ENCODE data around the gene KRT77. TPM values are rescaled to one million over a fixed set of nuclear protein-coding genes. Genes with fewer than 3 reads are reported as not detected.
"Not testable (repeated sequence)": the region's sequence is repeated elsewhere in the genome, so short reads cannot be mapped to it uniquely, and the experiment has no call there.

KRT77 gene
- total and polyA plus RNA-seq, 4 donors, result 0.06 to 2.2 (median 0.19) TPM

- no peak for DNase-seq (ENCODE audit: low read depth in 4 of 6, low spot score in 6 of 6)
- no peaks in the 10 kb centered on the region for H3K4me1 ChIP-seq (ENCODE audit: control insufficient read depth, insufficient read depth, low read length)
- WGBS (ENCODE audit: insufficient coverage), result 79% methylated on average over 3 of the region's 3 CpGs
Measured at GRCh38 chr12:52673713-52674432, 29.5 kb downstream of the KRT77 start.

GRCh38 chr12:52673217-52673616 is 30.1 kb downstream of the KRT77 start:
- peak in 1 of 6 donors; percentile 55 for DNase-seq (ENCODE audit: low read depth in 4 of 6, low spot score in 6 of 6)
- H3K27ac ChIP-seq (ENCODE audit: low read depth, low read length), result no peak overlapping the region
- WGBS (ENCODE audit: insufficient coverage), result 19% methylated on average over 4 of the region's 5 CpGs

More at GRCh38 chr12:52673713-52674432, 29.5 kb downstream of the KRT77 start:
- Histone ChIP-seq H3K27ac (ENCODE audit: low read depth, low read length) (no peak overlapping the region), H3K9me3 (ENCODE audit: control insufficient read depth, insufficient read depth, low read length) (no peaks in the 10 kb centered on the region), H3K27me3 (ENCODE audit: control insufficient read depth, insufficient read depth, low read length) (no peaks in the 10 kb centered on the region), H3K36me3 (ENCODE audit: control insufficient read depth, insufficient read depth, low read length) (no peaks in the 10 kb centered on the region), H3K4me3 (ENCODE audit: low read depth, low read length) (no peak overlapping the region)

GRCh38 chr12:52672321-52672933 is 30.9 kb downstream of the KRT77 start:
- Histone ChIP-seq H3K4me1 (ENCODE audit: control insufficient read depth, insufficient read depth, low read length) (no peaks in the 10 kb centered on the region), H3K36me3 (ENCODE audit: control insufficient read depth, insufficient read depth, low read length) (no peaks in the 10 kb centered on the region), H3K27ac (ENCODE audit: low read depth, low read length) (no peak overlapping the region), H3K9me3 (ENCODE audit: control insufficient read depth, insufficient read depth, low read length) (no peaks in the 10 kb centered on the region), H3K27me3 (ENCODE audit: control insufficient read depth, insufficient read depth, low read length) (no peaks in the 10 kb centered on the region), H3K4me3 (ENCODE audit: low read depth, low read length) (no peak overlapping the region)
- DNase-seq (ENCODE audit: low read depth in 4 of 6, low spot score in 6 of 6), result no peak
- 86% methylated on average over 1 of the region's 2 CpGs for WGBS (ENCODE audit: insufficient coverage)

More at GRCh38 chr12:52673217-52673616, 30.1 kb downstream of the KRT77 start:
- Histone ChIP-seq H3K4me3 (ENCODE audit: low read depth, low read length) (no peak overlapping the region), H3K4me1 (ENCODE audit: control insufficient read depth, insufficient read depth, low read length) (no peaks in the 10 kb centered on the region), H3K27me3 (ENCODE audit: control insufficient read depth, insufficient read depth, low read length) (no peaks in the 10 kb centered on the region), H3K36me3 (ENCODE audit: control insufficient read depth, insufficient read depth, low read length) (no peaks in the 10 kb centered on the region), H3K9me3 (ENCODE audit: control insufficient read depth, insufficient read depth, low read length) (no peaks in the 10 kb centered on the region)

GRCh38 chr12:52670961-52671360 is 32.4 kb downstream of the KRT77 start:
- H3K9me3 ChIP-seq (ENCODE audit: control insufficient read depth, insufficient read depth, low read length), result no peaks in the 10 kb centered on the region
- 93% methylated on average over 3 of the region's 3 CpGs for WGBS (ENCODE audit: insufficient coverage)
- H3K27ac ChIP-seq (ENCODE audit: low read depth, low read length), result no peak overlapping the region
- no peak for DNase-seq (ENCODE audit: low read depth in 4 of 6, low spot score in 6 of 6)
- no peaks in the 10 kb centered on the region for H3K27me3 ChIP-seq (ENCODE audit: control insufficient read depth, insufficient read depth, low read length)
- H3K4me1 ChIP-seq (ENCODE audit: control insufficient read depth, insufficient read depth, low read length), result no peaks in the 10 kb centered on the region
- H3K4me3 ChIP-seq (ENCODE audit: low read depth, low read length), result no peak overlapping the region
- no peaks in the 10 kb centered on the region for H3K36me3 ChIP-seq (ENCODE audit: control insufficient read depth, insufficient read depth, low read length)

- H3K4me3 ChIP-seq (ENCODE audit: low read depth, low read length), result no peak overlapping the region
Measured at GRCh38 chr12:52670506-52670905, 32.8 kb downstream of the KRT77 start.

GRCh38 chr12:52669941-52670340 is 33.4 kb downstream of the KRT77 start:
- H3K9me3 ChIP-seq (ENCODE audit: control insufficient read depth, insufficient read depth, low read length); H3K36me3 ChIP-seq (ENCODE audit: control insufficient read depth, insufficient read depth, low read length); DNase-seq (ENCODE audit: low read depth in 4 of 6, low spot score in 6 of 6); H3K27ac ChIP-seq (ENCODE audit: low read depth, low read length); H3K4me1 ChIP-seq (ENCODE audit: control insufficient read depth, insufficient read depth, low read length); H3K27me3 ChIP-seq (ENCODE audit: control insufficient read depth, insufficient read depth, low read length); H3K4me3 ChIP-seq (ENCODE audit: low read depth, low read length): not testable (repeated sequence)
- 93% methylated on average over 2 of the region's 3 CpGs for WGBS (ENCODE audit: insufficient coverage)

More at GRCh38 chr12:52670506-52670905, 32.8 kb downstream of the KRT77 start:
- H3K36me3 ChIP-seq (ENCODE audit: control insufficient read depth, insufficient read depth, low read length), result no peaks in the 10 kb centered on the region
- H3K9me3 ChIP-seq (ENCODE audit: control insufficient read depth, insufficient read depth, low read length), result no peaks in the 10 kb centered on the region
- H3K27me3 ChIP-seq (ENCODE audit: control insufficient read depth, insufficient read depth, low read length), result no peaks in the 10 kb centered on the region
- no peak for DNase-seq (ENCODE audit: low read depth in 4 of 6, low spot score in 6 of 6)
- 83% methylated on average over 2 of the region's 4 CpGs for WGBS (ENCODE audit: insufficient coverage)
- no peak overlapping the region for H3K27ac ChIP-seq (ENCODE audit: low read depth, low read length)
- H3K4me1 ChIP-seq (ENCODE audit: control insufficient read depth, insufficient read depth, low read length), result no peaks in the 10 kb centered on the region

GRCh38 chr12:52669426-52669825 is 33.9 kb downstream of the KRT77 start:
- H3K27ac ChIP-seq (ENCODE audit: low read depth, low read length), result no peak overlapping the region
- no peak for DNase-seq (ENCODE audit: low read depth in 4 of 6, low spot score in 6 of 6)
- no peak overlapping the region for H3K4me3 ChIP-seq (ENCODE audit: low read depth, low read length)
- H3K36me3 ChIP-seq (ENCODE audit: control insufficient read depth, insufficient read depth, low read length), result no peaks in the 10 kb centered on the region
- no peaks in the 10 kb centered on the region for H3K4me1 ChIP-seq (ENCODE audit: control insufficient read depth, insufficient read depth, low read length)
- H3K27me3 ChIP-seq (ENCODE audit: control insufficient read depth, insufficient read depth, low read length), result no peaks in the 10 kb centered on the region
- H3K9me3 ChIP-seq (ENCODE audit: control insufficient read depth, insufficient read depth, low read length), result no peaks in the 10 kb centered on the region

- H3K4me3 ChIP-seq (ENCODE audit: low read depth, low read length), result no peak overlapping the region
- WGBS (ENCODE audit: insufficient coverage), result 86% methylated on average over 6 of the region's 7 CpGs
- H3K27ac ChIP-seq (ENCODE audit: low read depth, low read length), result no peak overlapping the region
- H3K9me3 ChIP-seq (ENCODE audit: control insufficient read depth, insufficient read depth, low read length), result no peaks in the 10 kb centered on the region
- H3K27me3 ChIP-seq (ENCODE audit: control insufficient read depth, insufficient read depth, low read length), result no peaks in the 10 kb centered on the region
- H3K4me1 ChIP-seq (ENCODE audit: control insufficient read depth, insufficient read depth, low read length), result no peaks in the 10 kb centered on the region
- H3K36me3 ChIP-seq (ENCODE audit: control insufficient read depth, insufficient read depth, low read length), result no peaks in the 10 kb centered on the region
- DNase-seq (ENCODE audit: low read depth in 4 of 6, low spot score in 6 of 6), result peak in 1 of 6 donors; percentile 70
Measured at GRCh38 chr12:52667931-52668330, 35.4 kb downstream of the KRT77 start.

- H3K4me3 ChIP-seq (ENCODE audit: low read depth, low read length), result no peak overlapping the region
- H3K27me3 ChIP-seq (ENCODE audit: control insufficient read depth, insufficient read depth, low read length), result no peaks in the 10 kb centered on the region
- no peaks in the 10 kb centered on the region for H3K9me3 ChIP-seq (ENCODE audit: control insufficient read depth, insufficient read depth, low read length)
- H3K27ac ChIP-seq (ENCODE audit: low read depth, low read length), result no peak overlapping the region
- DNase-seq (ENCODE audit: low read depth in 4 of 6, low spot score in 6 of 6), result no peak
- WGBS (ENCODE audit: insufficient coverage), result 58% methylated on average over 7 of the region's 9 CpGs
- no peaks in the 10 kb centered on the region for H3K36me3 ChIP-seq (ENCODE audit: control insufficient read depth, insufficient read depth, low read length)
- no peaks in the 10 kb centered on the region for H3K4me1 ChIP-seq (ENCODE audit: control insufficient read depth, insufficient read depth, low read length)
Measured at GRCh38 chr12:52667509-52667908, 35.8 kb downstream of the KRT77 start.

- H3K4me3 ChIP-seq (ENCODE audit: low read depth, low read length), result no peak overlapping the region
- H3K36me3 ChIP-seq (ENCODE audit: control insufficient read depth, insufficient read depth, low read length), result no peaks in the 10 kb centered on the region
- H3K27me3 ChIP-seq (ENCODE audit: control insufficient read depth, insufficient read depth, low read length), result no peaks in the 10 kb centered on the region
- WGBS (ENCODE audit: insufficient coverage), result 100% methylated on average over 1 of the region's 3 CpGs
- DNase-seq (ENCODE audit: low read depth in 4 of 6, low spot score in 6 of 6), result no peak
- H3K4me1 ChIP-seq (ENCODE audit: control insufficient read depth, insufficient read depth, low read length), result no peaks in the 10 kb centered on the region
- no peaks in the 10 kb centered on the region for H3K9me3 ChIP-seq (ENCODE audit: control insufficient read depth, insufficient read depth, low read length)
- no peak overlapping the region for H3K27ac ChIP-seq (ENCODE audit: low read depth, low read length)
Measured at GRCh38 chr12:52666471-52666870, 36.9 kb downstream of the KRT77 start.

Measured in spinal cord (tissue), 10 donors.